Skin of body (tissue), 2 donors: Measurements from ENCODE around the gene CDK8. TPM values are rescaled to one million over a fixed set of nuclear protein-coding genes. Genes with fewer than 3 reads are reported as not detected.
"Not testable (repeated sequence)": the region's sequence is repeated elsewhere in the genome, so short reads cannot be mapped to it uniquely, and the experiment has no call there.

Experiments used
- DNase-seq: peaks from one replicate; lab custom pipeline; 2025; lab: John Stamatoyannopoulos, UW
- total RNA-seq: library from RNA; depleted of rRNA; stranded (reverse); fragments of >200 nt; gene quantifications from one replicate; pipeline ENCODE4 v1.2.3, GENCODE V29; 2014

Gene CDK8
- total RNA-seq, 1 donor from 2014 or later: 13.3 TPM

- DNase-seq: not testable (repeated sequence)
Measured at GRCh38 chr13:26312019-26312418, 58.1 kb downstream of the CDK8 start.

- not testable (repeated sequence) for DNase-seq
Measured at GRCh38 chr13:26316095-26316494, 62.2 kb downstream of the CDK8 start.

- DNase-seq: no peak
Measured at GRCh38 chr13:26320766-26321165, 66.8 kb downstream of the CDK8 start.

GRCh38 chr13:26323127-26323526 lies 69.2 kb downstream of the CDK8 start:
- DNase-seq: no peak

GRCh38 chr13:26323764-26324163 lies 69.8 kb downstream of the CDK8 start:
- no peak for DNase-seq

- no peak for DNase-seq
Measured at GRCh38 chr13:26324294-26324693, 70.4 kb downstream of the CDK8 start.

GRCh38 chr13:26324867-26325266 lies 70.9 kb downstream of the CDK8 start:
- no peak for DNase-seq

GRCh38 chr13:26325876-26326275 lies 71.9 kb downstream of the CDK8 start:
- no peak for DNase-seq

GRCh38 chr13:26326562-26326961 lies 72.6 kb downstream of the CDK8 start:
- DNase-seq: no peak

GRCh38 chr13:26327940-26328725 lies 74.2 kb downstream of the CDK8 start:
- no peak for DNase-seq

- no peak for DNase-seq
Measured at GRCh38 chr13:26335158-26335557, 81.2 kb downstream of the CDK8 start.

- no peak for DNase-seq
Measured at GRCh38 chr13:26340807-26341206, 86.9 kb downstream of the CDK8 start.

- DNase-seq: no peak
Measured at GRCh38 chr13:26342898-26343297, 89.0 kb downstream of the CDK8 start.

GRCh38 chr13:26343816-26344215 lies 89.9 kb downstream of the CDK8 start:
- DNase-seq: no peak

GRCh38 chr13:26344980-26345379 lies 91.1 kb downstream of the CDK8 start:
- DNase-seq: no peak

GRCh38 chr13:26348966-26349365 lies 95.0 kb downstream of the CDK8 start:
- DNase-seq: no peak

GRCh38 chr13:26362261-26362660 lies 108.3 kb downstream of the CDK8 start:
- no peak for DNase-seq

- DNase-seq: no peak
Measured at GRCh38 chr13:26370553-26370952, 116.6 kb downstream of the CDK8 start.

- no peak for DNase-seq
Measured at GRCh38 chr13:26372747-26373146, 118.8 kb downstream of the CDK8 start.

GRCh38 chr13:26376430-26376829 lies 122.5 kb downstream of the CDK8 start:
- no peak for DNase-seq

GRCh38 chr13:26377038-26377437 lies 123.1 kb downstream of the CDK8 start:
- no peak for DNase-seq

GRCh38 chr13:26378116-26378515 lies 124.2 kb downstream of the CDK8 start:
- no peak for DNase-seq

GRCh38 chr13:26379831-26380230 lies 125.9 kb downstream of the CDK8 start:
- DNase-seq: no peak

GRCh38 chr13:26380930-26381329 lies 127.0 kb downstream of the CDK8 start:
- DNase-seq: no peak
